ENCODE results near the gene PLEKHA4.

The PLEKHA4 gene

GRCh38 chr19:48817585-48818124 is 50.8 kb downstream of the PLEKHA4 start:
- H2AFZ ChIP-seq (ENCODE audit: low read length), result no peak overlapping the region
- H3K4me1 ChIP-seq (ENCODE audit: low read length), result peaks cover 14% of the 10 kb centered on the region
- H3K27ac ChIP-seq (ENCODE audit: low read length), result no peak overlapping the region
- no peaks in the 10 kb centered on the region for H3K27me3 ChIP-seq (replicated peaks; ENCODE audit: insufficient read depth, low read length)
- TF ChIP-seq EZH2phosphoT487 (IDR thresholded peaks at IDR 0.05; ENCODE audit: low read length) (no peak), EZH2 (optimal IDR thresholded peaks at IDR 0.05; ENCODE audit: low read depth, low read length) (no peak), CTCF (IDR thresholded peaks at IDR 0.05; ENCODE audit: low read length) (no peak)
- H3K79me2 ChIP-seq (ENCODE audit: low read length), result no peaks in the 10 kb centered on the region
- no peaks in the 10 kb centered on the region for H4K20me1 ChIP-seq (ENCODE audit: insufficient read depth, low read length)
- H3K9me2 ChIP-seq (replicated peaks; ENCODE audit: insufficient read depth, low read length), result no peaks in the 10 kb centered on the region
- no peaks in the 10 kb centered on the region for H3K36me3 ChIP-seq (replicated peaks; ENCODE audit: insufficient read depth, low read length)
- no peak overlapping the region for H3K9ac ChIP-seq (ENCODE audit: low read length)
- H3F3A ChIP-seq (ENCODE audit: insufficient read depth, low read length), result peaks cover 9% of the 10 kb centered on the region; the same call in 1 of the 2 replicates
- no peak overlapping the region for H3K4me2 ChIP-seq (ENCODE audit: low read depth, low read length)
- no peak overlapping the region for H3K4me3 ChIP-seq (ENCODE audit: low read length)
- no peak for DNase-seq
- H3K9me3 ChIP-seq (replicated peaks; ENCODE audit: insufficient read depth, low read length), result no peaks in the 10 kb centered on the region

GRCh38 chr19:48815870-48816501 is 52.4 kb downstream of the PLEKHA4 start:
- Histone ChIP-seq H3K4me2 (ENCODE audit: low read depth, low read length) (peak overlapping the region; percentile 31), H3K36me3 (replicated peaks; ENCODE audit: insufficient read depth, low read length) (no peaks in the 10 kb centered on the region), H3F3A (ENCODE audit: insufficient read depth, low read length) (peaks cover 16% of the 10 kb centered on the region; the same call in 1 of the 2 replicates), H3K9me3 (replicated peaks; ENCODE audit: insufficient read depth, low read length) (no peaks in the 10 kb centered on the region), H3K4me1 (ENCODE audit: low read length) (peaks cover 18% of the 10 kb centered on the region), H3K4me3 (ENCODE audit: low read length) (no peak overlapping the region), H3K9me2 (replicated peaks; ENCODE audit: insufficient read depth, low read length) (no peaks in the 10 kb centered on the region), H3K9ac (ENCODE audit: low read length) (peak overlapping the region; percentile 11; the same call in 1 of the 2 replicates), H4K20me1 (ENCODE audit: insufficient read depth, low read length) (no peaks in the 10 kb centered on the region), H3K79me2 (ENCODE audit: low read length) (no peaks in the 10 kb centered on the region), H3K27me3 (replicated peaks; ENCODE audit: insufficient read depth, low read length) (no peaks in the 10 kb centered on the region), H2AFZ (ENCODE audit: low read length) (peak overlapping the region; percentile 37), H3K27ac (ENCODE audit: low read length) (peak overlapping the region; percentile 65; the same call in 1 of the 2 replicates)
- DNase-seq, result peak; percentile 83
- TF ChIP-seq CTCF (IDR thresholded peaks at IDR 0.05; ENCODE audit: low read length) (0 out of 2 replicates have a peak, but pooled peaks have one; percentile 5), EZH2 (optimal IDR thresholded peaks at IDR 0.05; ENCODE audit: low read depth, low read length) (no peak), EZH2phosphoT487 (IDR thresholded peaks at IDR 0.05; ENCODE audit: low read length) (no peak)

- H3K27ac ChIP-seq (ENCODE audit: low read length), result no peak overlapping the region
- peaks cover 22% of the 10 kb centered on the region for H3K4me1 ChIP-seq (ENCODE audit: low read length)
- H3K9ac ChIP-seq (ENCODE audit: low read length), result no peak overlapping the region
- H4K20me1 ChIP-seq (ENCODE audit: insufficient read depth, low read length), result no peaks in the 10 kb centered on the region
- no peak overlapping the region for H3K4me2 ChIP-seq (ENCODE audit: low read depth, low read length)
- no peaks in the 10 kb centered on the region for H3K9me2 ChIP-seq (replicated peaks; ENCODE audit: insufficient read depth, low read length)
- no peaks in the 10 kb centered on the region for H3K27me3 ChIP-seq (replicated peaks; ENCODE audit: insufficient read depth, low read length)
- H3K9me3 ChIP-seq (replicated peaks; ENCODE audit: insufficient read depth, low read length), result no peaks in the 10 kb centered on the region
- no peak overlapping the region for H3K4me3 ChIP-seq (ENCODE audit: low read length)
- H3K36me3 ChIP-seq (replicated peaks; ENCODE audit: insufficient read depth, low read length), result no peaks in the 10 kb centered on the region
- DNase-seq, result no peak
- H3K79me2 ChIP-seq (ENCODE audit: low read length), result peaks cover 8% of the 10 kb centered on the region
- TF ChIP-seq EZH2 (optimal IDR thresholded peaks at IDR 0.05; ENCODE audit: low read depth, low read length) (no peak), CTCF (IDR thresholded peaks at IDR 0.05; ENCODE audit: low read length) (no peak), EZH2phosphoT487 (IDR thresholded peaks at IDR 0.05; ENCODE audit: low read length) (no peak)
- H2AFZ ChIP-seq (ENCODE audit: low read length), result no peak overlapping the region
- H3F3A ChIP-seq (ENCODE audit: insufficient read depth, low read length), result peaks cover 23% of the 10 kb centered on the region; the same call in 1 of the 2 replicates
Observed at GRCh38 chr19:48814895-48815294, 53.5 kb downstream of the PLEKHA4 start.

Measured in MM.1S (cell line).